Measurements from ENCODE around the gene PLEKHH1. TPM values are rescaled to one million over a fixed set of nuclear protein-coding genes. Genes with fewer than 3 reads are reported as not detected.

Gene PLEKHH1
- polyA plus RNA-seq (ENCODE audit: insufficient read length) = 1.7 TPM

DNA sequence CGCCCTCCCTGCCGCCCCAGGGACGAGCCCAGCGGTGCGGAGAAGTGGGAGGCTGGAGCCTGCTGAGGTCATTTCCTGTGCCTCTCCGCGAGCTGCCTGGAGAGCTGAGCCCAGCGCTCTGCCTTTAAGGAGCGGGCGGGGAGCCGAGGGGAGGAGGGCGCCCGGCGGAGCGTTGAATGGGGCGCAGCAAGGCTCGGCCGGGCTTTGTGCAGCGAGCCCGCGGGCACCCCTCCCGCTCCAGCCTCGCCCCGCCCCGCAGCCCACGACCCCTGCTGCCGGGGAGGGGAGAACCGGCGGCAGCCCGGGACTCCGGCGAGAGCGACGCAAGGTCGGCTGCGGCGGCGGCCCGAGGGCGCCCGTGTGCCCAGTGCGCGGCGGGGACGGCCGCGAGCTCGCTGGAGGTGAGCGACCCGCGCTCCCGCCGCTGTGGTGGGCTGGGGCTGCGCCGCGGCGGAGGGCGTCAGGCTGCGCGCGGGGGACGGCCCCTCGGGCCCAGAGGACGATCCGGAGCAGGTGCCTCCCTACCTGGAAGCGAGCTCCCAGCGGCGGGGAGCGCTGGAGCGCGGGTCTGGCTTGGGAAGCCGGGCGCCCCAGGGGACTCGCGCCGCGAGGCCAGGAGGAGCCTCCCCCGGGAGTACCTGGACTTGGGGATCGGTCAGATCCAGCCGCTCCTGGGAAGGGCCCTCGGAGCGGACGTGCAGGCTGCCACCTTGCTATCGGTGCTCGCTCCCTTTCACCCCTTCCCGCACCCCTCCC, at the start of gene PLEKHH1:
Gene PLEKHH1 (plus strand): TSS at position 293 of the 756 bp plus-strand sequence. CDS start 8,578 bp downstream, outside the sequence.
- no peak for DNase-seq (ENCODE audit: low read depth)

- DNase-seq (ENCODE audit: low read depth) = no peak
Observed at GRCh38 chr14:67483579-67484285, 49.4 kb upstream of the PLEKHH1 start.

- DNase-seq (ENCODE audit: low read depth) = no peak
Observed at GRCh38 chr14:67485501-67486095, 47.5 kb upstream of the PLEKHH1 start.

DNA sequence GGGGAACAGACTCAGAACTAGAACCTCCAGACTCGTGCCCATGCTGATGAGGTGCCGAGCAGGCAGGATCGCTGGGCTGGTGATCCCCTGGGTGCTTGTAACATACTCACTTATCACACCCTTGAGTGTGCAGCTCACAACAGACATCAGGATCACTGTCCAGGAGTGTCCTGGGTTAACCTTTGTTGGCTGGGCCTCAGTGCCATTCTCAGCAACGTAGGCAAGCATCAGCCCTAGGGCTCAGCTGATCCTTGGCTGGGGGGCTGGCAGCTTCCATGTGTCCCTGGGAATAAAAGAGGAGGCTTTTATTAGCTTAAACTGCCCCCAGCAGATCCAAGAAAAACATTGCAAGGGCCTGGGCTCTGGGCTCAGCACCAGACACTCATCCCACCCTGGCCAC, 46.2 kb upstream of the PLEKHH1 start:
- DNase-seq (ENCODE audit: low read depth) = no peak

DNA sequence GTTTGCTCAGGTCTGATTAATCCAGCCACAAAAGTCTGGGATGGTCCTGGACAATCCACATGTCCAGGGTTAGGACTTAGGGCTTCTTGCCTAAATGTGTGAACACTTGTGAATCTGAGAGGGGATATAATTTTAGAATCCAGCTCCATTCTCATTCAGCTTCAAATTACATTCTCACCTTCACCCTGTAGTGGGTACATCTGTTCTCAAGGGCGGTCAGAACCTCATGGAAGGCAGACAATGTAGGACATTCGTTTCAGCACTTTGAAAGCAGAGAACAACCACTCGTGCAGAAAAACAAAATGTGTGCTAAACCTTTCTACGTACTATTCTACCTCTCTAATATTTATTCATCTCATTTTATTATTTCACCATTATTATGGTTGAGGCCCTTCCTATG, 45.8 kb upstream of the PLEKHH1 start:
- DNase-seq (ENCODE audit: low read depth) = no peak

- DNase-seq (ENCODE audit: low read depth) = no peak
Observed at GRCh38 chr14:67487937-67488893, 44.9 kb upstream of the PLEKHH1 start, which contains the start of gene TMEM229B. Gene TMEM229B (minus strand): TSS chr14:67488721. CDS start chr14:67473923, 14,798 bp downstream.

- DNase-seq (ENCODE audit: low read depth) = no peak
Observed at GRCh38 chr14:67490196-67490595, 42.9 kb upstream of the PLEKHH1 start.

- DNase-seq (ENCODE audit: low read depth) = no peak
Observed at GRCh38 chr14:67491285-67491684, 41.8 kb upstream of the PLEKHH1 start.

GRCh38 chr14:67491741-67492507, 41.2 kb upstream of the PLEKHH1 start:
- DNase-seq (ENCODE audit: low read depth) = no peak

DNA sequence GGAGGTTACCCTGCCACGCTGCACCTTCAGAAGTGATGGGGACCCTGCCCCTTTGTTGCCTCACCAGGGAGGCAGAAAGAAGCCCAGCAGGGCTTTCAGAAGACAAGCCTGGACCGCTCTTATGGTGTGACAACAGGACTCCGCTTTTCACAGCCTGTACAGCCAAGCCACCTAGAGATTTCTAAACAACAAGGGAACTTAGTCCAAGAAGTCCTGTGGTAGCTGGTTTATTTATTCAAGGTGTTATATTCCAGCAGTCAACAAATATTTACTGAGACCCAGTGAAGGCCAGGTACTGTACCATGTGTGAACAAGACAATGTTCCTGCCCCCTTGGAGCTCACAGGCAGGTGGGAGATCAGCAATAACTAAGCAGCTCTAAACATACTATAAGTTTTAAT, 40.6 kb upstream of the PLEKHH1 start:
- no peak for DNase-seq (ENCODE audit: low read depth)

- no peak for DNase-seq (ENCODE audit: low read depth)
Observed at GRCh38 chr14:67493092-67493717, 39.9 kb upstream of the PLEKHH1 start.

- no peak for DNase-seq (ENCODE audit: low read depth)
Observed at GRCh38 chr14:67495827-67496226, 37.3 kb upstream of the PLEKHH1 start.

DNA sequence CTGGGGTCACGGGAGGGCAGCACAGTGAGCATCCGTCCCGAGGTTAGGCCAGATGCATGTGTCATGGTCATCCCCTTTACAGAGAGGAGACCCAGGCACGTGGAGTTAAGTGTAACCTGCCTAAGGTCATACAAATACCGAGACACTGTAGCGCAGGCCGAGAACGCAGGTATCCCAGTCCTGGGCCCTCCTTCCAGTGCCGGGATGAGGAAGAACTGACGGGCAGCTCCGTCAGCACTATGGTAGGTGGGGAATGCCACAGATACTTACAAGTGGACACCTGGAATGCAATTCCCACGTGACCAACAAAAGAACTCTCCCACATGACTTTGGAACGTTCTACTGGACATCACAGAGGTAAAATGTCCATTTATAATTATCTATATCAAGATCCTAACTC, 35.9 kb upstream of the PLEKHH1 start:
- no peak for DNase-seq (ENCODE audit: low read depth)

GRCh38 chr14:67497716-67498115, 35.4 kb upstream of the PLEKHH1 start:
- no peak for DNase-seq (ENCODE audit: low read depth)

DNA sequence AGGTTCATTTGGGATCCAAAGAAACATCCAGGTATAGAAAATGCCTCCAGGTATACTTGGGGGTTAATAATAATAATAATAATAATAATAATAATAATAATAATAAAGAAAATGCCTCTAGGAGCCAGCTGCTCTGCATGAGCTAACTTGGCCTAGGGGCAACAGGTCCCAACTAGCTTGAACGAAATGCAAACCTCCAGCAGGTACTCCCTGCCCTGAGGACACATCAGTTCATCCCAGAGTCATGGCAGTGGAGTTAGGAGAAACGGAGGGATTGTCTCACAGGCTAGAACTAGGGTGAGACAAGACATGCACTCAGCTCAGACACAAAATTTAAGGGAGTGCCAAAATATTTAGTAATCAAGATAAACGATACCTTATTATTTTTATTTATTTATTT, 32.1 kb upstream of the PLEKHH1 start:
- DNase-seq (ENCODE audit: low read depth) = no peak

GRCh38 chr14:67501670-67502069, 31.4 kb upstream of the PLEKHH1 start:
- DNase-seq (ENCODE audit: low read depth) = no peak

DNA sequence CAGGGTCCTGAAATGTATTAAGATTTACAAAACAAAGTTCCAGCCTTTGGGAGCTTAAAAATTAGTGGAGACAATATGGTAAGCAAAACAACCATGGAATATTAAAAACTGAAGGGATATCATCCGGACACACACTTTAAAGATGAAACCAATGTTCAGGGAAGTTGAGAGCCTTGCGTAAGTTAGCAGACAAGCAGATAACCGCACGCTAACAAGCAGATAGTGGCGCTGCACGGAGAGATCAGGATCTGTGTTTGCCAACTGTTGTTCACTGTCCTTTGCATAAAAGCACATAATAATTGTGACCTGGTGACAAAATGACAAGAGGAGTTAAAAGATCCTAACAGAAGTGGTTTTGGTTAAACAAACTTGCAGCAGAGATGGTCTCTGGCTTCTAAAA, 30.2 kb upstream of the PLEKHH1 start:
- DNase-seq (ENCODE audit: low read depth) = no peak

DNA sequence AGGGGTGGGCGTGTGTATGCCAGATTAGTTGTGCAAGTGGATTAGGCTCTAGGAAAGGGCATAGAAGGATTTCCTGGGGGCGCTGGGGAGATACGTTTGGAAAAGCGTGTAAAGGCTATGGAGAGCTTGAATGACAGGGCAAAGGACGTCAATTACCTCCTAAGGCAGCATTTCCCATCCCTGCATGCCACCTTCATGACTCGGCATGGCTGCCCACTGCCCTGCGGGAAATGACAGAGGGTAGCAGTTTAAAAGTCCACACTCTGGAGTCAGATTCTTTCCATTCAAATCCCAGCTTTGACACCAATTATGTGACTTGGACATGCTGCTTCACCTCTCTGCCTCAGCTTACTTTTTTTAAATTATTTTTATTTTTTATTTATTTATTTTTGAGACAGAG, 29.8 kb upstream of the PLEKHH1 start:
- DNase-seq (ENCODE audit: low read depth) = no peak

DNA sequence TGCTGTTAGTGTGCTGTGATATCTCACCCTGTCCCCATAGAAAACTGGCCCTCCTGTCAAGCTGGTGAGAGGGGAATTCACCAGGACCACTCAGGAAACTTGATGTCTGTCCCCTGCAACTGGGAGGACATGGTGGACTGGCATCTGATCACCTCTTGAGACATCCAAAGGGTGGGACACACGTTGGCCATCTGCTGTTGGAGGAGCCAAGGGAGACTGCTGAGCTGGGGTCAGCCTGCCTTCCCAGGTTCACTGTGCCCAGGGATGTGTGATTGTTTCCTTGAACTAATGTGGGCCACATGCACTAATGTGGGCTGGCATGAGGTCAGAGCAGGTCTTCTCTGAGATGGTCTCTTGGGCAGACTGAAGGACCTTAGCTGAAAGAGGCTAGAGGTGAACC, 27.8 kb upstream of the PLEKHH1 start:
- no peak for DNase-seq (ENCODE audit: low read depth)

DNA sequence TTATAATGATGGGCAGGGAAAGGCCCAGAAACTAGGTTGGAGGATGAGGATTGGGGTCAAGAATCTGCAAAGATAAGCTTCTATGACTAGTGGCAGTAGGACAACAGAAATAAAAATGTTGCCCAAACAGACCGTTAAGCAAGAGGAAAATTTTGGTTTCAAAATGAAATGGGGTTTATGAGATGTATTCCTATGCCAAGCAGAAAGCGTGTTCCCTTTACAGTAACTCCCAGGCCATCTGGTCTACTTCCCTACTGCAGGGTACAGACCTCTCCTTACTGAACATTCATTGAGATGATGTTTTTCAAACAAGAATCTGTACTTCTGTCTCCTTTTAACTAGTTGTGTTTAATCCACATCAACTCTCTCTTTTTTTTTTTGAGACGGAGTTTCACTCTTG, 24.1 kb upstream of the PLEKHH1 start:
- DNase-seq (ENCODE audit: low read depth) = no peak

Measured in forelimb muscle (tissue), 1 donor.